ENCODE measurements around the gene BUB1.
"Not testable (repeated sequence)": the region's sequence is repeated elsewhere in the genome, so short reads cannot be mapped to it uniquely, and the experiment has no call there.

BUB1 gene

DNA sequence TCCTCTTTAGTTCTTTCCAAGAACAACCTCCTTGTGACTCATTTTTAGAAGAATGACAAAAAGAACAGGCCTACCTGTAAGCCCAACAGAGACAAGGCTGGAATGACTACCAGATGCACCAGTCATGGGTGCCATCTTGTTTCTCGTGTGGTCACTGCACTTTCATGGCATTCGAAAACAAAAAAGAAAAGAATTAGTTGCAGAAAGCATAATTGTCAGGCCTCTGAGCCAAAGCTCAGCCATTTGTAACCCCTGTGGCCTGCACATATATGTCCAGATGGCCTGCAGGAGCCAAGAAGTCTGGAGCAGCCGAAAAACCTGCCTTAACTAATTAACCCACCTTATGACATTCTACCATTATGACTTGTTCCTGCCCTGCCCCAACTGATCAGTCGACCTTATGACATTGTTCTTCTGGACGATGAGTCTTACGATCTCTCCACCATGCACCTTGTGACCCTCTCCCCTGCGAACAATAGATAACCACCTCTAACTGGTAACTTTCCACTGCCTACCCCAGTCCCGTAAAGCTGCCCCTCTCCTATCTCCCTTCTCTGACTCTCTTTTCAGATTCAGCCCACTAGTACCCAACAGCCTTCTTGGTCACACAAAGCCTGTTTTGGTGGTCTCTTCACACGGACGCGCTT, 13.9 kb upstream of the BUB1 start:
- FAIRE-seq, result no peak
- DNase-seq (ENCODE audit: extremely low spot score, insufficient read length, low read depth), result no peak

DNA sequence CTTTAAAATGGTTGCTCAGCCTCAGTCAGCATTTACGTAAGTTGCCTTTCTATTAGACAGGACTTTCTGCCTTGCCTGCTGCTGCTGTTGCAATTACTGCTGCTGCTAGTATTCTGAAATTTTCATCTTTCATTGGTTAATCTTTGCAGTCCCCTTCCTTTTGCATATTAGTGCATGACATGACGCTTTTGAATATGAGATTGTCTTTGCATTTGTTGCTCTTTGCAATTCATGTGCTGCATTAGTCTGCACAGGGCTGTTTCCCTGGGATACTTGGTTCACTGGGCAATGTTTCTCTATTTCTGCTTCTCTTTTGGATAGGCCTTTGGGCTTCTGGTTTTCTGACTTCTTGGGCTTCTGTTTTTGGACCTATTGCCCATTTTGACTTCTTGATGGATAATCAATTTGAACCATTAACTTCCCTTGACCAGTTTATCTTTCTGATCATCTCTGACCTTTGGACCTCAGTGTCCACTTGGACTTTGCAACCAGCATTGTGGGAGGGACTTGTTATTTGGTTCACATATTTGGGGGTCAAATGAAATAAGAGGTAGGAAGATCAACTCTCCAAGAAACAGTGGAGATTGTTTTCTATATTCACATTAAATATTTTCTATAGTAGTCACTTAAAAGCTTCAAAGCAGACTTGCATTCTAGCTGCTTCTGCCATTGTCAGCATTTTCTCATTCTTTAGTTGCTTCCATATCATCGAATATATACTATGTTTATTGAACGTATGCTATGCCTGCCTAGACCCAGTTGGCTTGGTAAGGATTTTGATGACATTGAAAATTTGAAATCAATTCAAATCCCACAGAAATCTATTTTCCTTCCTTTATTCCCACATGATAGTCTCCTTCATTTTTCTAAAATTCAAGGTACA, 12.5 kb upstream of the BUB1 start:
- no peak for FAIRE-seq
- no peak for DNase-seq (ENCODE audit: extremely low spot score, insufficient read length, low read depth)

DNA sequence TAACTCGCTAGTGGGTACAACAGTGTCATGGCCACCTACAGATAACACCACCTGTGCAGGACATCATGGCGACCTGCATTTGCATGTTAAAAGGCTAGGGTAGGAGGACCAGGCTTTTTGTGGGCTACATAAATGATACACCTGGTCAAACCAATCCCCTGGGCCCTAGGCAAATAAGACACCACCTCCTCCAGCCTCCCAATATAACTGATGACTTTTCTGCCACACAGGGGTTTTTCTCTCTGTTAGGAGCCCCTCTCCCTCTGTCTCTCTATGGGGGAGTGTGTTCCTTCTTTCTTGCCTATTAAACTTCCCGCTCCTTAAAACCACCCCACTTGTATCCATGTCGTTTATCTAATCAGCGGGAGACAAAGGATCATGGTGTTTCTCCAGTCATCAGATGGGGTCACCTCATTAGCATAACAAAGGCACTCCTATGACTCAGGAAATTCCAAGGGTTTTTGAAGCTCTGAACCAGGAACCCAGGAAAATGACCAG, 10.8 kb upstream of the BUB1 start:
- DNase-seq (ENCODE audit: extremely low spot score, insufficient read length, low read depth) (no peak), FAIRE-seq (no peak)

DNA sequence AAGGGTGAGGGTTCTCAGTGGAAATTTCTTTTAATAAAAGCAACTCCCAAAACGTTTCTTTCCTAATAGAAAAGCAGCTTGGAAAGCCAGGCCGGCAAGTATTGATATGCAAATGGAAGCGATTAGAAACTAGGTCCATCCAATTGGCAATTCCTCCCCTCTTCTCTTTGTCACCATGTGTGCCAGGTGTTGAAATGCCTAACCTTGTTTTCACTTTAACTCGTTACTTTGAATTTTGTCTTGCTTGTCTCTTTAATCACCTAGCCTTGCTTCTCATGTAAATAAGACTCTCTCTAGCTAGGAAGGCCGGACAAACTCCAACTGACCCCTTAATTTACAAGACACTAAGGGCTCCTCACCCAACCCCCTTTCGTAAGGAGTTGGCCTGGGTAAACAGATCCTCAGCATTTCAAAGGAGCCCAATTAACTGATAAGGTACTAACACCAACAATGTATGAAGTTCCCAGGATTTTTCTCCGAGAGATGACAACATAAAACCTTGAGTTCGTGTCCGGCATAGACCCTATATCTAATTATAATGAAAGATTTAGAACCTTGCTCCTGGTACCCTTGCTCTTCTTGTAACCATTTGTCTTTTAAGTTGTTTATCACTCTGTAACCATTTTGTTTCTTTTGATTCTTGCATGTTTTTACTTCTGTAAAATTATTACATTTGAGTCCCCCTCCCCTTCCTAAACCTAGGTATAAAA, 10.1 kb upstream of the BUB1 start:
- FAIRE-seq; DNase-seq (ENCODE audit: extremely low spot score, insufficient read length, low read depth): not testable (repeated sequence)

DNA sequence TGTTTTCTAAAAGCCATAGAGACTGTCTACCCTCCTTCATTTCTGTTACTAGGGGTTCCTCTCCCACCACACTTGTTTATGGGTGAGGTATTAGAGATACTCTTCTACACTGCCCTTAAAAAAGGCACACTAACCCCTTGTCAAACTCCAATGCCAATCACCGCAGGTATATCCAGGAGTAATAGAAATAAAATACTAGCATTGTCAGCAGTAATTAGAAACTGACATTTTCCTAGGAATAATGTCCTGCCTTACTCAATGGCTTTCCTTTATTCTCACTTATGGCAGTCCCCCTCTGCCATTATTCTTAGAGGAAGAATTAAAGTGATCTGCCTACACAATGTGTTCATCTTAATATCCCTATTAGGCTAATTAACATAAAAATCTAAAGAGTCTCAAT, 5.0 kb upstream of the BUB1 start:
- DNase-seq (ENCODE audit: extremely low spot score, insufficient read length, low read depth), result no peak
- FAIRE-seq, result no peak

DNA sequence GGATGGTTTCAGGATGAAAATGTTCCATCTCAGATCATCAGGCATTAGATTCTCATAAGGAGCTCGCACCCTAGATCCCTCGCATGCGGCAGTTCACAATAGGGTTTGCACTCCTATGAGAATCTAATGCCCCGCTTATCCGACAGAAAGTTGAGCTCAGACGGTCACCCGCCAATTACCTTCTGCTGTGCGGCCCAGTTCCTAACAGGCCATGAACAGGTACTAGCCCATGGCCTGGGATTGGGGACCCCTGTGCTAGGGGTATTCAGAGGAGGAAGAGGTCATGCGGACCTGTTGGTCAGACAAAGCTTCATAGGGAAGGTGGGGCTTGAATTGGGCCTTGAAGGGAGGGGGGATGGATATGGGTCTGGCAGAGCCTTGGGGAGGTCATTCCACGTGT, 4.4 kb upstream of the BUB1 start:
- DNase-seq (ENCODE audit: extremely low spot score, insufficient read length, low read depth) (no peak), FAIRE-seq (no peak)

DNA sequence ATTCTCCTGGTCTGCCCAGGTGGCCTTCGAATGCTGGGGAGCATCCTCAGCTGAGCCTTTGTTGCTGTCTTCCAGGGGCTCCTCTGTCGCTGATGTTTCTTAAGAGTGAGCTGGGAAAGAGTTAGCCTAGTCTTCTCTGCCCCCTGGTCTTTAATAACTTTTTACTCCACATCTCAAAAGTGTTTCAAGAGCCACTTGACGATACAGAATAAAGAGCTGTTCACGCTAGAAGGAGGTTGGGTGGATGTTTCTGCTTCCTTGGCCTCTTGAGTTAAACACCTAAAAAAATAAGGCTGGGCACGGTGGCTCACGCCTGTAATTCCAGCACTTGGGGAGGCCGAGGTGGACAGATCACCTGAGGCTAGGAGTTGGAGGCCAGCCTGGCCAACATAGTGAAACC, 2.8 kb upstream of the BUB1 start:
- DNase-seq (ENCODE audit: extremely low spot score, insufficient read length, low read depth) (no peak), FAIRE-seq (no peak)

DNA sequence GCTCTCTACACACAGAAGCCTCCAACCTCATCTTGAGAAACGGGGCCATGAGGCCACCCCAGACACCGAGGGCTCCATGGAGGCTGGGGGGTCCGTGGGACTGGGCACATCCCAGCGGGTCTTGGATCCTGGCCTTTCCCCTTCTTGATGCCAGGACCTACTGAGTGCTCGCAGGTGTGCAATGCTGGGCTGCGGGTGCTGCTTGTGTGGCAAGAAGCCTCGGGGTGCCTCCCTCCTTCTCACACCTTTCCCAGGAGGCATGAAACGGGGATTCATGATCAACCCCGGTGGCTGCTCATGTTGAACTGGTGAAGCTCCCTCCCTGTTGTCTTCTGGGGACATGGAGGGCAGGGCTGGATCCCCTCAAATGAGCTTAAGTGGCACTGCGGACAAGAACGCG, 2.0 kb upstream of the BUB1 start:
- FAIRE-seq (no peak), DNase-seq (ENCODE audit: extremely low spot score, insufficient read length, low read depth) (no peak)

DNA sequence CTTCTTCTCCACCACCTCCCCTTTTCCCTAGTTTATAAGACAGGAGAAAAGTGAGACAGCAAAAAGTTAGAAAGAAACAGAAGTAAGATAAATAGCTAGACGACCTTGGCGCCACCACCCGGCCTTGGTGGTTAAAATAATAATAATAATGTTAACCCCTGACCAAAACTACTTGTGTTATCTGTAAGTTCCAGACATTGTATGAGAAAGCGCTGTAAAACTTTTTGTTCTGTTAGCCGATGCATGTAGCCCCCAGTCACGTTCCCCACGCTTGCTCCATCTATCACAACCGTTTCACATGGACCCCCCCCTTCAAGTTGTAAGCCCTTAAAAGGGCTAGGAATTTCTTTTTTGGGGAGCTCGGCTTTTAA, 1.5 kb upstream of the BUB1 start:
- FAIRE-seq (no peak), DNase-seq (ENCODE audit: extremely low spot score, insufficient read length, low read depth) (no peak)

DNA sequence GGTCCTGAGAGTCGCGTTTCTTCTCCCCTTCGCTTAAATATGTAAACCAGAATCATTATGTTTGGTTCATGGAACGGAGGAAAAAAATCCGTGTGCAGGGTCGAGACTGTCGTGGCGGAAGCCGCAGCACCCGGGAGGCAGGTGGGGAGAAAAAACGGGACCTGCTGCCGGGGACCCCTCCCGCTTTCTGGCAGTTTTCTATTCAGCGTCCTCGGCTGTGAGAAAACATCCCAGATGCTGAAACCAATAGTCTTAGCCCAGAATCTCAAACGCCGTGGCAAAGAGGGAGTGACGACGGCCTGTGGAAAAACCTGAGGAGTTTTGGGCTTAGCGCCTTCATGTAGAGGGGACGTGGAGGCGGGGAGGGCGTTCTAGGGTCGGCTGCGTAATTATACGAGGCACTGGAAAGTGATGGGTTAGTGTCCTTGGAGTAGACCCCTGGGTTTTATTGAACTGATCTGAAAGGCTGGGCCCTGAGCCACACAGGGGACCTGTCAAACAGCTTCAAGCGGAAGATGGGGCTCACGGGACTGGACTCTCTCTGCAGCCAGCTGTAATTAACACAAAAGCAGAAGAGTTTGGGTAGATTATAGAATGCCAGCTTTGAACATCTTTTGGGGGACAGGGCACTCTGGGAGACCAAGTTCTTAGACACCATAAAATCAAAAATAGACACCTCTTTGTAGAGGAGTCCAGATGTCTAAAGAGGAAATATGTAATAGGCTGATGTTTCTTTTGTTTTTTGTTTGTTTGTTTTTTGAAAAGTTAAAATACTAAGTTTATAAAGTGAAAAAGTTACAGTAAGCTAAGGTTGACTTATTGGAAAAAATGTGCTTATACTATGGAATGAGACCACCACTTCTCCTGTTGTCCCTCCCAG, 834 bp upstream of the BUB1 start:
- DNase-seq (ENCODE audit: extremely low spot score, insufficient read length, low read depth) (no peak), FAIRE-seq (no peak)

DNA sequence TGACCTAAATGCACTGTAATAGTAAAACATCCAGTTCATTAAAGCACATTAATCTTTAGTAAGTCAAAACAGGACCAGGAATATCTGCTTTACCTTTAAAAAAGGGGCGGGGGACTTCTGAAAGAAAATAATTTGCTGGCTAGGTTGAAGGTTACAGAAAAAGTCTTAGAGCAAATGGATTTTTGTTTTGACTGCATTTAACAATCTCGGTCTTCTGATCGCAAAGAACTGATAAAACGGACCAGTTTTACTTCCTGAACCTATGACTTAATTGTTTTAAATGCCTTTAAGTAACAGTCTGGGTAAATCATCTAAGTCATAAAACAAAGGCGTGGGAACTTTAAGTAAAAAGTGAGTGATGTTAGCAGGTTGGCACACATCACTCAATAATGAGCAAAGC, 783 bp downstream of the BUB1 start:
- FAIRE-seq (no peak), DNase-seq (ENCODE audit: extremely low spot score, insufficient read length, low read depth) (no peak)

DNA sequence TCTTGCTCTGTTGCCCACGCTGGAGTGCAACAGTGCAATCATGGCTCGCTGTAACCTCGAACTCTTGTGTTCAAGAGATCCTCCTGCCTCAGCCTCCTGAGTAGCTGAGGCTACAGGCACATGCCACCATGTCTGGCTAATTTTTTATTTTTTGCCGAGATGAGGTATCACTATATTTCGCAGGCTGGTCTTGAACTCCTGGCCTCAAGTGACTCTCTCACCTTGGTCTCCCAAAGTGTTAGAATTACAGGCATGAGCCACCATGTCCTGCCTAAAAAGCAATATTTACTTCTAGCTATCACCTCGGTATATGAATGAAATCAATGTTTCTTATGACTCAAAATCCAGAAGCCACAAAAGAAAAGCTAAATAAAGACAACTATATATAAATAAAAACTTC, 2.2 kb downstream of the BUB1 start:
- no peak for DNase-seq (ENCODE audit: extremely low spot score, insufficient read length, low read depth)
- no peak for FAIRE-seq

DNA sequence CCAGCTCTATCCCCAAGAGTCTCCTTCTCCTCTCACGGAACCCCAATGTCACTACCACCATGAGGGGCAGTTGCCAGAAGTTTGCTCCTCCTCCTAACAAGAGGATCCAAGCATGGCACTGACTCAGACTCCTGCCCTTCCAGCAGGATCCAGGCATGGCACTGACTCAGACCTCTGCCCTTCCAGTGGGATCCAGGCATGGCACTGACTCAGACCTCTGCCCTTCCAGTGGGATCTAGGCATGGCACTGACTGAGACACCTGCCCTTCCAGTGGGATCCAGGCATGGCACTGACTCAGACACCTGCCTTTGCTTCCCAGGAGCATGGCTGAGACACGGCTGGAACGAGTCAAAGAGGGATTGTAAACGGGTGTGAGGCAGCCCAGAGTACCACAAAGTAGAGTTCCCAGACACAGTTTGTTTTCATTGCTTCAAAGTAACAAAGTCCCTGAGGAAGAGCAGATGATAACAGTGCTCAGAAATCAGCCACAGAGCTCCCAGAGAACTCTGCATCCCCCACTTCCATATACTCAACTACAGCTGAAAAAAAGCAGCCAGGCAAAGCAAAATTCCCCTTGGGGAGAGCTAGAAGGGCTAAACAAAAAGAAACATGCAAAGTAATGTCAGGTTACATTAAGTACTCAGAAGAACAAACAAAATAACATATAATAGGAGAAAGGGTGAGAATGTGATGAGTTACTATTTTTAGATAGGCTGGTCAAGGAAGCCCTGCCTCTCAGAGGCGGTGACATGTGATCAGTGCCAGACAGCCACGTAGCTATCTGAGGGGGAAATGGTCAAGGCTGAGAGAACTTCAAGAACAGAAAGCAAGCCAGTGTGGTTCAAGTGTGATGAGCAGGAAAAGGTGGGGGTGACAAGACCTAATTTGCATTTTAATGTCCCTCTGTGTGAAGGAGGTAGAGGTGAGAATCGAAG, 3.0 kb downstream of the BUB1 start:
- DNase-seq (ENCODE audit: extremely low spot score, insufficient read length, low read depth), result peak; percentile 71
- FAIRE-seq, result peak; percentile 99

DNA sequence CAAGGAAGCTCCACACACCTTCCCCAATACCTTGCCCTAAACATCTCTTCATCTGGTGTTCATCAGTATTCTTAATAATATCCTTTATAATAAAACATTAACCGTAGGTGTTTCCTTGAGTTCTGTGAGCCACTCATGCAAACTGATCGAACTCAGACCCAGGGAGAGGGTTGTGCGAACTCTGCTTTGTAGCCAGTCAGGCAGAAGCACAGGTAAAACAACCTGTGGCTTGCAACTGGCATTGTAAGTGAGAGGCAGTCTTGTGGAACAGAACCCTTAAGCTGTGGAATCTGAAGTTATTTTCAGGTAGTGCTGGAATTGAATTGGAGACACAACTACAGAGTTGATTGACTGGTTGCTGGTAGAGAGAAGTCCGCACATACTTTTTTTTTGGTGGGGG, 4.7 kb downstream of the BUB1 start:
- FAIRE-seq, result no peak
- DNase-seq (ENCODE audit: extremely low spot score, insufficient read length, low read depth), result no peak

DNA sequence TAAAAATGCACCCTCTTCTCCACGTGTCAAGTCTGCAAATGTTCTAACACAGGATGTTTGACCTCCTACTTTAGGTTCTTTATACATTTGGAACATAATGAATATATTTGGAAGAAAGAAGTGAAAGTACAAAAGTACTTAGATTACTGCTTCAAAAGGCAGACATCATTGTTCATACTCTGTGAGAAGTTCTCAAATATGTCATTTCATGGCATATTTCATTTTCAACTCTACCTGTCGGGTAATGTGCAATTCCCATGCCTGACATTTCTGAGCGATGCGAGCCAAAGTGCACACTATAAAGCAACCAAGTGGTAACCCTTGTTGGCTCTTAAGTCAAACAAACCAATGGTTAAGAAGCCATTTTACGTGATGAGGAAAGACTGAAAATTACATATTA, 7.0 kb downstream of the BUB1 start:
- no peak for FAIRE-seq
- DNase-seq (ENCODE audit: extremely low spot score, insufficient read length, low read depth), result no peak

DNA sequence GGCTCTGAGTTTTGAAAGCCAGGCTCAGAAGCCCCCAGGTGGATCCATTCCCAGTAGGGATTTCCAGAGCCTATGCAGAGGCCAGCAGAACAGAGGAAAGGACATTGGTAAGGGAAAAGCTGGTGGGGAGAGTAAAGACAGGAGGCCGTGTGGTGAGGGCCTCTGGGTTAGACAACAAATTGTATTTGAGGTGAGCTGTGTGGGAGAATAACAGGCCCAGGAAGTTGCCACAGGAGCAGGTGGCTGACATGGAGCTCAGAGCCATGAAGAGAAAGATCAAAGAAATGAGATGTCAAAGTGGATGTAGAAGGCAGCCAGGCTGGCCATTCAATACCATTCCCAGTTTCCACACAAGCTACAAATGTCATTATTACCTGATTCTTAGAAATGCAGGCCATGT, 8.8 kb downstream of the BUB1 start:
- FAIRE-seq (no peak), DNase-seq (ENCODE audit: extremely low spot score, insufficient read length, low read depth) (no peak)

DNA sequence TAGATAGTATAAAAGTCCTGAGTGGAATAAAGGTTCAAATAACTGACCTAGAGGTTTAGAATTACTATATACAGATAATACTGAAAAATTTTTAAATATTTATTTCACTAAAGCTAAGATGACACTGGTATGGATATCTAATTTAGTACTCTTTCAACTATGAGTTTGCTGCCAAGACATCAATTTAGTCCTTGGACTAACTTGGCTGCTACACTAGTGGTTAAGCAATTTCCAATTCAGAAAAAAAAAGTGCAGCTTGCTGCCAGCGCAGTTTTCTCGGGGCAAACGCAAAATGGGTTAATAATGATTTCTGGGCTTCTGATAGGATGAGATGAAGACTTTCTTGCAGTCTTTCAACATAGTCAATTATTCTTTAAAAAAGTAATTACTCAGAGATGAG, 10.8 kb downstream of the BUB1 start:
- no peak for FAIRE-seq

DNA sequence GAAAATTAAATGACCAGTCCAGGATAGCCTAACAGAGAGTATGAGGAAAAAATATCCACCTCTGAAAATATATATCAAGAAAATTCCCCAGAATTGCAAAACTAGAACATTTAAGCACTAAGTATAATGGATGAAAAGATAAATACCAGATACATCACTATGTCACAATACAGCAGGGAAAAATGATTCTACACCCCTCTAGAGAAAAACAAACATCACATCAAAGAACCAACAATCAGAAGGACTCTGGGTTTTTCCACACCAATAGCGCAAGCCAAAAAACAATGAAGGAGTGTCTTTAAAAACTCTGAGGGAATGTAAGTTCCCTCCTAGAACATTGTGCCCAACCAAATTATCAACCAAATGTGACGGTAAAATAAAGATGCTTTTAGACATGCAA, 13.7 kb downstream of the BUB1 start:
- FAIRE-seq (no peak), DNase-seq (ENCODE audit: extremely low spot score, insufficient read length, low read depth) (no peak)

More for the DNA sequence above, 10.8 kb downstream of the BUB1 start:
- DNase-seq (ENCODE audit: extremely low spot score, insufficient read length, low read depth), result no peak

DNA sequence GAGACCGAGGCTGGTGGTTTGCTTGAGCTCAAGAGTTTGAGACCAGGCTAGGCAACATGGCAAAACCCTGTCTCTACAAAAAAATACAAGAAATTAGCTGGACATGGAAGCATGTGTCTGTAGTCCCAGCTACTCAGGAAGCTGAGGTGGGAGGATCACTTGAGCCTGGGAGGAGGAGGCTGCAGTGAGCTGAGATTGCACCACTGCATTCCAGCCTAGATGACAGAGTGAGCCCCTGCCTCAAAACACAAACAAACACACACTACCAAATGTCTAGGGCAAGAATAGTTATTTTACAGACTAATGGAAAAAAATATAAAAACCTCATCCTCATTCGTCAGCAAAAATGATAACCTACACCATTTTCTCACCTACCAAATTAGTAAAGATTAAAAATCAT, 15.3 kb downstream of the BUB1 start:
- DNase-seq (ENCODE audit: extremely low spot score, insufficient read length, low read depth) (no peak), FAIRE-seq (no peak)
